Measurements from ENCODE around the gene SSTR5. TPM values are rescaled to one million over a fixed set of nuclear protein-coding genes. Genes with fewer than 3 reads are reported as not detected.

SSTR5 gene
- total and polyA plus RNA-seq, 10 of the 15 experiments (the other 5 are each of a cell fraction or from before 2014, with no cell fraction given), result not detected

GRCh38 chr16:1105888-1106620 lies 33.5 kb downstream of the SSTR5 start (continued):
- no peak for TF ChIP-seq SKIL (IDR thresholded peaks at IDR 0.05; ENCODE audit: low read depth, poor library complexity, severe bottlenecking)

GRCh38 chr16:1106659-1107058 lies 34.1 kb downstream of the SSTR5 start:
- POLR2A ChIA-PET, result no interaction called here
- intact Hi-C loops (cut with micrococcal nuclease; ENCODE audit: unreplicated experiment), result no loop called here
- RAD21 ChIA-PET (ENCODE audit: unreplicated experiment), result no interaction called here

More at GRCh38 chr16:1106659-1107058, 34.1 kb downstream of the SSTR5 start:
- in situ Hi-C loops (cut with MboI), result no loop called here
- TF ChIP-seq MYC (IDR thresholded peaks at IDR 0.05; ENCODE audit: insufficient read depth, insufficient read length, insufficient replicate concordance, low read length, severe bottlenecking) (no peak), POLR2AphosphoS5 (IDR thresholded peaks at IDR 0.05; ENCODE audit: low read length) (no peak), SMC3 (IDR thresholded peaks at IDR 0.05; ENCODE audit: borderline replicate concordance, low read length) (no peak)
- H3K27me3 ChIP-seq (replicated peaks in 1 of 2; ENCODE audit: control insufficient read depth in 2 of 2, insufficient read depth in 2 of 2, low read length in 1 of 2), result no peaks in the 10 kb centered on the region
- ATAC-seq (no peak), DNase-seq (ENCODE audit: low read depth, low spot score) (no peak), FAIRE-seq (no peak)
- H4K20me1 ChIP-seq (ENCODE audit: control insufficient read depth, insufficient read depth), result no peaks in the 10 kb centered on the region
- H3K9me3 ChIP-seq (replicated peaks; ENCODE audit: control insufficient read depth, insufficient read depth, low read length), result no peaks in the 10 kb centered on the region
- WGBS (ENCODE audit: insufficient coverage, insufficient replicate concordance, low lambda C conversion rate, missing lambda C conversion rate), result 48% methylated on average over 5 of the region's 16 CpGs
- no peaks in the 10 kb centered on the region for H3K79me2 ChIP-seq (ENCODE audit: control insufficient read depth, insufficient read depth, low read length)
- H3K36me3 ChIP-seq (ENCODE audit: control insufficient read depth in 2 of 2, insufficient read depth in 2 of 2, low read length in 1 of 2), result no peaks in the 10 kb centered on the region
- no peak overlapping the region for H3K27ac ChIP-seq (ENCODE audit: control insufficient read depth, insufficient read depth)
- H3K4me2 ChIP-seq (ENCODE audit: control insufficient read depth, insufficient read depth), result no peak overlapping the region
- H3K4me3 ChIP-seq, result no peak overlapping the region
- SMC1A ChIA-PET (ENCODE audit: uncharacterized antibody, unreplicated experiment), result no interaction called here
- CTCF ChIA-PET, result no interaction called here
- no peak overlapping the region for H3K9ac ChIP-seq (ENCODE audit: control insufficient read depth, insufficient read depth, low read length)
- BruUV-seq (replicated peaks), result no TSS peak
- H2AFZ ChIP-seq (ENCODE audit: control insufficient read depth, low read depth, low read length), result no peak overlapping the region
- H3K4me1 ChIP-seq (ENCODE audit: control insufficient read depth, insufficient read depth, low read length), result no peaks in the 10 kb centered on the region

Data from GM12878 (cell line).